Endodermal cell (in vitro differentiated cells): ENCODE results near the gene PTTG1IP. TPM values are rescaled to one million over a fixed set of nuclear protein-coding genes. Genes with fewer than 3 reads are reported as not detected.
A peak's percentile ranks its signal among the peaks of the same experiment; 100 is the strongest.

Experiments used
- DNase-seq: peaks from one replicate; pipeline ENCODE4 v3.0.0-alpha.2; 2017
- H3K27ac ChIP-seq: 2 replicates; pipeline ENCODE4 v1.5.1; 2013; ENCODE audit warnings: mild to moderate bottlenecking, low read depth, low read length, moderate library complexity
- H3K27me3 ChIP-seq: 2 replicates; pipeline ENCODE4 v1.6.1; 2013; ENCODE audit warnings: mild to moderate bottlenecking, low read length, moderate library complexity; ENCODE audit not compliant: insufficient read depth, control insufficient read depth, poor library complexity, severe bottlenecking
- H3K36me3 ChIP-seq: 2 replicates; pipeline ENCODE4 v1.7.0; 2013; ENCODE audit warnings: mild to moderate bottlenecking, low read length, moderate library complexity; ENCODE audit not compliant: control insufficient read depth, insufficient read depth
- H3K4me1 ChIP-seq: one replicate; pipeline ENCODE4 v1.7.0; 2013; ENCODE audit warnings: low read length; ENCODE audit not compliant: control insufficient read depth, insufficient read depth
- H3K4me3 ChIP-seq: 2 replicates; pipeline ENCODE4 v1.5.1; 2013; ENCODE audit warnings: mild to moderate bottlenecking, low read length, moderate library complexity
- H3K9ac ChIP-seq: 2 replicates; pipeline ENCODE4 v1.6.1; 2013; ENCODE audit warnings: mild to moderate bottlenecking, low read length, moderate library complexity; ENCODE audit not compliant: poor library complexity, severe bottlenecking; ENCODE audit errors: extremely low read depth
- H3K9me3 ChIP-seq: 2 replicates; pipeline ENCODE4 v1.6.1; 2013; ENCODE audit warnings: mild to moderate bottlenecking, low read length, moderate library complexity; ENCODE audit not compliant: control insufficient read depth
- H3K27ac Mint-ChIP-seq: 2 replicates; pipeline ENCODE4 v1.8.0; 2020; ENCODE audit warnings: mixed read lengths
- H3K27me3 Mint-ChIP-seq: 2 replicates; pipeline ENCODE4 v1.8.0; 2021; ENCODE audit warnings: mild to moderate bottlenecking, mixed read lengths; ENCODE audit not compliant: insufficient read depth
- H3K36me3 Mint-ChIP-seq: 2 replicates; pipeline ENCODE4 v1.8.0; 2020; ENCODE audit warnings: low read depth, mixed read lengths
- H3K4me1 Mint-ChIP-seq: 2 replicates; pipeline ENCODE4 v1.8.0; 2020; ENCODE audit warnings: mixed read lengths
- H3K4me3 Mint-ChIP-seq: 2 replicates; pipeline ENCODE4 v1.8.0; 2020; ENCODE audit warnings: mild to moderate bottlenecking, moderate library complexity, mixed read lengths
- H3K9me3 Mint-ChIP-seq: 2 replicates; pipeline ENCODE4 v1.8.0; 2020; ENCODE audit warnings: mild to moderate bottlenecking, mixed read lengths
- WGBS, 2 experiments: methylation state at CpG; one replicate each; pipeline versions ENCODE4 v1.1.5 to v1.1.7; 2013; ENCODE audit warnings: missing lambda C conversion rate in 2 of 2, mixed read lengths in 1 of 2; ENCODE audit not compliant: insufficient coverage in 1 of 2, insufficient read length in 1 of 2; 5-methylcytosine and 5-hydroxymethylcytosine counted together
- total RNA-seq, 2 donors: library from RNA; stranded (reverse); fragmentation: NEBNext Ultra II Directional in 1 of 2; extraction: Animal tissue kit (Norgen Biotek cat#: 25700) in 1 of 2; gene quantifications; 2 replicates in 1 of 2; 3 replicates in 1 of 2; pipeline ENCODE4 v1.2.1, GENCODE V29; 2021
- TF ChIP-seq, protein P1 (sequence below): fragments of 200-600 bp; sonication (generic); conservative IDR thresholded peaks from 2 replicates; pipeline ENCODE4 v1.5.0; 2021; ENCODE audit warnings: antibody characterized with exemption, mild to moderate bottlenecking

Gene PTTG1IP
- total RNA-seq, 2 donors from 2014 or later, result 155 to 168 TPM

- TF ChIP-seq, protein P1, sequence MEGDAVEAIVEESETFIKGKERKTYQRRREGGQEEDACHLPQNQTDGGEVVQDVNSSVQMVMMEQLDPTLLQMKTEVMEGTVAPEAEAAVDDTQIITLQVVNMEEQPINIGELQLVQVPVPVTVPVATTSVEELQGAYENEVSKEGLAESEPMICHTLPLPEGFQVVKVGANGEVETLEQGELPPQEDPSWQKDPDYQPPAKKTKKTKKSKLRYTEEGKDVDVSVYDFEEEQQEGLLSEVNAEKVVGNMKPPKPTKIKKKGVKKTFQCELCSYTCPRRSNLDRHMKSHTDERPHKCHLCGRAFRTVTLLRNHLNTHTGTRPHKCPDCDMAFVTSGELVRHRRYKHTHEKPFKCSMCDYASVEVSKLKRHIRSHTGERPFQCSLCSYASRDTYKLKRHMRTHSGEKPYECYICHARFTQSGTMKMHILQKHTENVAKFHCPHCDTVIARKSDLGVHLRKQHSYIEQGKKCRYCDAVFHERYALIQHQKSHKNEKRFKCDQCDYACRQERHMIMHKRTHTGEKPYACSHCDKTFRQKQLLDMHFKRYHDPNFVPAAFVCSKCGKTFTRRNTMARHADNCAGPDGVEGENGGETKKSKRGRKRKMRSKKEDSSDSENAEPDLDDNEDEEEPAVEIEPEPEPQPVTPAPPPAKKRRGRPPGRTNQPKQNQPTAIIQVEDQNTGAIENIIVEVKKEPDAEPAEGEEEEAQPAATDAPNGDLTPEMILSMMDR, result no peak
- no peaks in the 10 kb centered on the region for H3K9me3 ChIP-seq
- H3K36me3 ChIP-seq, result peaks cover 48% of the 10 kb centered on the region
- WGBS, 2 experiments, result 86 to 90% methylated on average over 7 of the region's 7 CpGs
- H3K4me3 ChIP-seq, result peak overlapping the region; percentile 2
- Mint-ChIP-seq H3K4me1 (peaks cover 55% of the 10 kb centered on the region), H3K4me3 (peak overlapping the region; percentile 20), H3K27ac (peak overlapping the region; percentile 90), H3K27me3 (no peaks in the 10 kb centered on the region), H3K36me3 (peaks cover 46% of the 10 kb centered on the region), H3K9me3 (no peaks in the 10 kb centered on the region)
- peaks cover 31% of the 10 kb centered on the region for H3K4me1 ChIP-seq
- no peaks in the 10 kb centered on the region for H3K27me3 ChIP-seq
- H3K27ac ChIP-seq, result peak overlapping the region; percentile 26
- DNase-seq, result no peak
- no peak overlapping the region for H3K9ac ChIP-seq
Observed at GRCh38 chr21:44866780-44867179, 6.7 kb downstream of the PTTG1IP start.

GRCh38 chr21:44865561-44866280 lies 7.8 kb downstream of the PTTG1IP start:
- no peak for DNase-seq
- Histone ChIP-seq H3K27me3 (no peaks in the 10 kb centered on the region), H3K9me3 (no peaks in the 10 kb centered on the region), H3K9ac (no peak overlapping the region), H3K4me3 (no peak overlapping the region), H3K36me3 (peaks cover 51% of the 10 kb centered on the region), H3K4me1 (peaks cover 22% of the 10 kb centered on the region), H3K27ac (no peak overlapping the region)
- TF ChIP-seq, protein P1, result no peak
- H3K4me1 Mint-ChIP-seq, result peaks cover 50% of the 10 kb centered on the region
- 94 to 96% methylated on average over 10 to 12 of the region's 12 CpGs for WGBS, 2 experiments
- peaks cover 55% of the 10 kb centered on the region for H3K36me3 Mint-ChIP-seq
- no peak overlapping the region for H3K4me3 Mint-ChIP-seq
- H3K9me3 Mint-ChIP-seq, result no peaks in the 10 kb centered on the region
- H3K27ac Mint-ChIP-seq, result peak overlapping the region; percentile 86
- no peaks in the 10 kb centered on the region for H3K27me3 Mint-ChIP-seq

GRCh38 chr21:44862869-44863685 lies 10.4 kb downstream of the PTTG1IP start:
- peaks cover 29% of the 10 kb centered on the region for H3K4me1 Mint-ChIP-seq

More at GRCh38 chr21:44862869-44863685, 10.4 kb downstream of the PTTG1IP start:
- H3K27ac ChIP-seq, result no peak overlapping the region
- H3K9me3 Mint-ChIP-seq, result no peaks in the 10 kb centered on the region
- H3K27me3 Mint-ChIP-seq, result no peaks in the 10 kb centered on the region
- H3K36me3 ChIP-seq, result peaks cover 74% of the 10 kb centered on the region
- H3K9ac ChIP-seq, result no peak overlapping the region
- TF ChIP-seq, protein P1, result no peak
- WGBS, 2 experiments, result 95 to 96% methylated on average over 19 to 25 of the region's 25 CpGs
- no peak overlapping the region for H3K4me3 Mint-ChIP-seq
- H3K27ac Mint-ChIP-seq, result no peak overlapping the region
- no peak for DNase-seq
- no peaks in the 10 kb centered on the region for H3K9me3 ChIP-seq
- no peaks in the 10 kb centered on the region for H3K27me3 ChIP-seq
- H3K36me3 Mint-ChIP-seq, result peaks cover 76% of the 10 kb centered on the region
- H3K4me1 ChIP-seq, result peaks cover 12% of the 10 kb centered on the region
- no peak overlapping the region for H3K4me3 ChIP-seq
